B cell (primary cell): Measurements from ENCODE around the gene CLCN2.

Experiments used
- CTCF ChIP-seq: fragments of 200-600 bp; IDR thresholded peaks from one replicate; pipeline ENCODE4 v1.8.0; 2022; ENCODE audit warnings: antibody characterized with exemption, mild to moderate bottlenecking
- EZH2 ChIP-seq: IDR thresholded peaks from 2 replicates; pipeline ENCODE4 v1.6.1; 2012; ENCODE audit warnings: borderline replicate concordance, low read depth, mild to moderate bottlenecking, moderate library complexity, low read length; ENCODE audit not compliant: insufficient read depth, poor library complexity, severe bottlenecking

DNA sequence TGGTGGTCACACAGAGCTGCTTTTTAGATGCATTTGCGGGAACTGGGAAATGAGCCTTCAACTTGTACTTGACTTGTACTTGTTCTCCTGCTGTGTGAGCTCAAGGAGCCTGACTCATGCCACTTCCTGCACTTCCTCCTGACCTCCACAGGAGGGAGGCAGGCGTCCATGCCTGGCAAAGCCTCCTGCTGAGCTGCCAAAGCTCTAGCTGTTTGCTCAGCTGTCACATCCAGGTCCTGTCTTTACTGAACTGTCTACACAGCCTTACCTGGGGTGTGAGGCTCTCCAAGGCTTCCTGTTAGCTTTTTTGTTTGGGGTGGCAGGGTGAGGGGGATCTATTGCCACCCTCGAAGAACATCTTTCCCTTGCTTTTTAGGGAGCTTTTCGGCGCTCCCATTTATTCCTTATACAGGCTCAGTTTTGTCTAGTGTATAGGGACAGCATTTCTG is 10.2 kb upstream of the CLCN2 start:
- TF ChIP-seq CTCF (peak; percentile 72), EZH2 (no peak)
